HepG2 (cell line): ENCODE measurements around the gene MINDY1. TPM values are rescaled to one million over a fixed set of nuclear protein-coding genes. Genes with fewer than 3 reads are reported as not detected.

Experiments
- CERS6 ChIP-seq: sonication (generic); formaldehyde crosslinking; IDR thresholded peaks from 2 replicates; pipeline ENCODE4 v1.5.0; 2020; ENCODE audit warnings: missing genetic modification reagents
- ELF4 ChIP-seq: sonication (generic); formaldehyde crosslinking; IDR thresholded peaks from 2 replicates; pipeline ENCODE4 v1.5.0; 2020; ENCODE audit warnings: missing genetic modification reagents, mild to moderate bottlenecking, moderate library complexity, borderline replicate concordance
- HHEX ChIP-seq: IDR thresholded peaks from 2 replicates; pipeline ENCODE4 v1.6.1; 2016; ENCODE audit warnings: control low read depth
- MTA1 ChIP-seq: sonication (generic); formaldehyde crosslinking; IDR thresholded peaks from 2 replicates; pipeline ENCODE4 v1.4.0; 2020; ENCODE audit warnings: missing genetic modification reagents, mild to moderate bottlenecking, borderline replicate concordance
- MXI1 ChIP-seq: IDR thresholded peaks from 3 replicates; pipeline ENCODE4 v1.6.1; 2012; ENCODE audit warnings: low read depth, low read length, inconsistent platforms, borderline replicate concordance
- NFKB2 ChIP-seq: sonication (generic); formaldehyde crosslinking; IDR thresholded peaks from 2 replicates; pipeline ENCODE4 v1.4.0; 2020; ENCODE audit warnings: missing genetic modification reagents, borderline replicate concordance
- RAD51 ChIP-seq: fragments of 450-650 bp; IDR thresholded peaks from 2 replicates; pipeline ENCODE4 v1.6.1; 2016; ENCODE audit warnings: borderline replicate concordance
- RFXANK ChIP-seq: IDR thresholded peaks from 2 replicates; pipeline ENCODE4 v1.6.1; 2016
- RNF2 ChIP-seq: fragments of 450-650 bp; conservative IDR thresholded peaks from 2 replicates; pipeline ENCODE4 v1.6.1; 2016; ENCODE audit warnings: low read depth
- TMF1 ChIP-seq: sonication (generic); formaldehyde crosslinking; IDR thresholded peaks from 2 replicates; pipeline ENCODE4 v1.8.1; 2022; ENCODE audit warnings: low read depth, missing genetic modification reagents
- ZBTB2 ChIP-seq: sonication (generic); formaldehyde crosslinking; IDR thresholded peaks from 2 replicates; pipeline ENCODE4 v1.8.0; 2022; ENCODE audit warnings: low read depth, missing genetic modification reagents
- ZC3H4 ChIP-seq: sonication (generic); formaldehyde crosslinking; IDR thresholded peaks from 2 replicates; pipeline ENCODE4 v1.4.0; 2020; ENCODE audit warnings: missing genetic modification reagents, borderline replicate concordance
- ZEB1 ChIP-seq: IDR thresholded peaks from 2 replicates; pipeline ENCODE4 v1.6.1; 2012; ENCODE audit warnings: mild to moderate bottlenecking, low read depth, inconsistent platforms; ENCODE audit not compliant: insufficient replicate concordance
- ZNF180 ChIP-seq: sonication (generic); formaldehyde crosslinking; IDR thresholded peaks from 2 replicates; pipeline ENCODE4 v1.4.0; 2020; ENCODE audit warnings: low read depth, missing genetic modification reagents, borderline replicate concordance
- ZNF232 ChIP-seq: sonication (generic); formaldehyde crosslinking; IDR thresholded peaks from 2 replicates; pipeline ENCODE4 v1.4.0; 2020; ENCODE audit warnings: missing genetic modification reagents, borderline replicate concordance
- ZNF24 ChIP-seq: fragments of 450-650 bp; IDR thresholded peaks from 2 replicates; pipeline ENCODE4 v1.6.1; 2017; ENCODE audit warnings: antibody characterized with exemption, mild to moderate bottlenecking
- ZNF30 ChIP-seq: sonication (generic); formaldehyde crosslinking; IDR thresholded peaks from 2 replicates; pipeline ENCODE4 v1.5.0; 2020; ENCODE audit warnings: mild to moderate bottlenecking, missing genetic modification reagents
- ZNF556 ChIP-seq: sonication (generic); formaldehyde crosslinking; IDR thresholded peaks from 2 replicates; pipeline ENCODE4 v1.4.0; 2020; ENCODE audit warnings: mild to moderate bottlenecking, missing genetic modification reagents, borderline replicate concordance
- ZSCAN20 ChIP-seq: sonication (generic); formaldehyde crosslinking; IDR thresholded peaks from 2 replicates; pipeline ENCODE4 v1.4.0; 2020; ENCODE audit warnings: missing genetic modification reagents, mild to moderate bottlenecking, borderline replicate concordance
- ZUFSP ChIP-seq: sonication (generic); formaldehyde crosslinking; IDR thresholded peaks from 2 replicates; pipeline ENCODE4 v1.9.0; 2021; ENCODE audit warnings: missing genetic modification reagents, mild to moderate bottlenecking, borderline replicate concordance
- polyA plus RNA-seq, 8 experiments: library from polyadenylated mRNA; depleted of rRNA in 3 of 8; stranded (reverse) in 7 of 8; unstranded in 1 of 8; fragments of >200 nt; fragmentation: Illumina TruSeq in 4 of 8; extraction: Trizol in 4 of 8; gene quantifications; 2 replicates each; pipeline versions ENCODE4 v1.2.1 to v1.2.3, GENCODE V29; 2011 to 2016; ENCODE audit warnings: low read depth in 4 of 8, missing spikeins in 1 of 8, mixed read lengths in 1 of 8; ENCODE audit not compliant: insufficient read depth in 1 of 8
- total RNA-seq, 5 experiments: library from RNA; depleted of rRNA; stranded (reverse); fragments of >200 nt; fragmentation: Illumina TruSeq; extraction: Trizol; gene quantifications; 2 replicates each; pipeline ENCODE4 v1.2.3, GENCODE V29; 2016; ENCODE audit warnings: low read depth in 1 of 5
- TF ChIP-seq, protein P1 (sequence below): sonication (generic); formaldehyde crosslinking; IDR thresholded peaks from 2 replicates; pipeline ENCODE4 v1.8.1; 2023; ENCODE audit warnings: mild to moderate bottlenecking, missing genetic modification reagents
- TF ChIP-seq, protein P2 (sequence below): sonication (generic); formaldehyde crosslinking; IDR thresholded peaks from 2 replicates; pipeline ENCODE4 v1.4.0; 2020; ENCODE audit warnings: missing genetic modification reagents
- TF ChIP-seq, protein P3 (sequence below): sonication (generic); formaldehyde crosslinking; IDR thresholded peaks from 2 replicates; pipeline ENCODE4 v1.8.1; 2023; ENCODE audit warnings: mild to moderate bottlenecking, moderate library complexity, missing genetic modification reagents

MINDY1 gene
- total and polyA plus RNA-seq, 2 of the 13 experiments (the other 11 are each of a cell fraction or from before 2014, with no cell fraction given): 11.1 to 15.0 TPM

GRCh38 chr1:151006327-151007052, at the start of gene MINDY1 (continued):
- TF ChIP-seq ZBTB2 (CRISPR knock-in tag) (no peak), ZNF180 (no peak), TMF1 (CRISPR knock-in tag) (no peak), ZNF556 (CRISPR knock-in tag) (no peak), ZNF30 (CRISPR knock-in tag) (no peak), HHEX (CRISPR knock-in tag) (no peak), ZUFSP (CRISPR knock-in tag) (no peak), ELF4 (CRISPR knock-in tag) (no peak), ZSCAN20 (CRISPR knock-in tag) (no peak), RAD51 (no peak), RNF2 (no peak), NFKB2 (CRISPR knock-in tag) (no peak), ZC3H4 (CRISPR knock-in tag) (no peak), MXI1 (0 out of 3 replicates have a peak, but pooled peaks have one; percentile 18), ZNF24 (no peak), CERS6 (CRISPR knock-in tag) (no peak), ZNF232 (no peak), ZEB1 (no peak), MTA1 (0 out of 2 replicates have a peak, but pooled peaks have one; percentile 6), RFXANK (CRISPR knock-in tag) (0 out of 2 replicates have a peak, but pooled peaks have one; percentile 38)
- TF ChIP-seq, protein P1, sequence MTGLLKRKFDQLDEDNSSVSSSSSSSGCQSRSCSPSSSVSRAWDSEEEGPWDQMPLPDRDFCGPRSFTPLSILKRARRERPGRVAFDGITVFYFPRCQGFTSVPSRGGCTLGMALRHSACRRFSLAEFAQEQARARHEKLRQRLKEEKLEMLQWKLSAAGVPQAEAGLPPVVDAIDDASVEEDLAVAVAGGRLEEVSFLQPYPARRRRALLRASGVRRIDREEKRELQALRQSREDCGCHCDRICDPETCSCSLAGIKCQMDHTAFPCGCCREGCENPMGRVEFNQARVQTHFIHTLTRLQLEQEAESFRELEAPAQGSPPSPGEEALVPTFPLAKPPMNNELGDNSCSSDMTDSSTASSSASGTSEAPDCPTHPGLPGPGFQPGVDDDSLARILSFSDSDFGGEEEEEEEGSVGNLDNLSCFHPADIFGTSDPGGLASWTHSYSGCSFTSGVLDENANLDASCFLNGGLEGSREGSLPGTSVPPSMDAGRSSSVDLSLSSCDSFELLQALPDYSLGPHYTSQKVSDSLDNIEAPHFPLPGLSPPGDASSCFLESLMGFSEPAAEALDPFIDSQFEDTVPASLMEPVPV (CRISPR knock-in tag): no peak
- TF ChIP-seq, protein P2, sequence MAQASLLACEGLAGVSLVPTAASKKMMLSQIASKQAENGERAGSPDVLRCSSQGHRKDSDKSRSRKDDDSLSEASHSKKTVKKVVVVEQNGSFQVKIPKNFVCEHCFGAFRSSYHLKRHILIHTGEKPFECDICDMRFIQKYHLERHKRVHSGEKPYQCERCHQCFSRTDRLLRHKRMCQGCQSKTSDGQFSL (CRISPR knock-in tag): no peak
- TF ChIP-seq, protein P3, sequence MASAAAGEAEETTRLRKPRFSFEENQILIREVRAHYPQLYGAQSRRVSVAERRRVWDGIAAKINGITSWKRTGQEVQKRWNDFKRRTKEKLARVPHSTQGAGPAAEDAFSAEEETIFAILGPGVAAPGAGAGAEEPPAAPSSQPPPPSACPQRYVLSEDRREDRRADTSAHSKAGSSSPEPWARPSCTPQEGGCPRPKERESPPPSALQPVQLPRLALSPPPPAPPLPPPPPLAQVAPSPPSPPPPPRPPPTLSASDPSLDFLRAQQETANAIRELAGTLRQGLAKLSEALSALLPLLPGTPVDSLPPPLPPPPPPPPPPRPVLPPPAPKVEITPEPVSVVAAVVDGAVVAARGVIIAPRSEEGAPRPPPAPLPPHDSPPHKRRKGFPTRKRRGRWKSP (CRISPR knock-in tag): no peak; the same call in 1 of the 2 replicates
